ENCODE measurements around the gene SHB.
"Not testable (repeated sequence)": the region's sequence is repeated elsewhere in the genome, so short reads cannot be mapped to it uniquely, and the experiment has no call there.

SHB gene

DNA sequence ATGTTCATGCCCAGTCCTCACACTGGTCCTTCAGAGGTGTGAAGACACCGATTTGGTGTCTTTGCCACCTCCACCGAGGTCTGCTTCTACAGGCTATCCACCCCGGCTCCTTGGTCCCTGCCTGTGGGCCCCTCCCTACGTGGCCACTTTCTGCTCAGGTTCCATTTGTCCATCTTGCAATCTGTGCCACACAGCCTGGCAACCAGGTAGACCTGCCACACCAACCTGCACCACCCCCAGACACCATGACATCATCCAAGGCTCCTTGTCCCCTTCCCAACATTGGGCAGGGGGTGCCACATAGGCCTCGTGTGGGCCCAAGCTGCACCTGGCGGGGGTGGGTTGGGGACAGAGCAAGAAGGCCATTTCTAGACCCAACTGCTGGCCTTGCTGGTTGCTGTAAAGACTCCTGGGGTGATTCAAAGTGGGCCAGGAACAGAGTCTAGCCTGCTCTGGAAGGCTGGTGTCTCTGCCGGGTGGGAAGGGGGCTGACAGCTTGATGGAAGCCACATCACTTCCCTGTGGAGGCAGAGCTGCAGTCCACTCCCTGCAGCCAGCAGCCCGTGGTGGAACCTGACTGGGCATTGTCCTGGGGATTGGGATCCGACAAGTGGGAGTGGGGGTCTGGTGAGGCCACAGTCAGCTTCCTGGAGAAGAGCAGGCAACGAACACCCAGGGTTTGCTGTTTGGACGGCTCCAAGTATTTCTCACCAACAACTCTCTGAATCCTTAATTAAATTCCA, 99.3 kb downstream of the SHB start:
- DNase-seq (ENCODE audit: low read depth) = no peak

- DNase-seq (ENCODE audit: low read depth) = peak; percentile 63
Measured at GRCh38 chr9:37969130-37969529, 99.9 kb downstream of the SHB start.

- DNase-seq (ENCODE audit: low read depth) = peak; percentile 85
Measured at GRCh38 chr9:37968228-37968701, 100.8 kb downstream of the SHB start.

- no peak for DNase-seq (ENCODE audit: low read depth)
Measured at GRCh38 chr9:37967761-37968080, 101.3 kb downstream of the SHB start.

- no peak for DNase-seq (ENCODE audit: low read depth)
Measured at GRCh38 chr9:37967014-37967760, 101.8 kb downstream of the SHB start.

- DNase-seq (ENCODE audit: low read depth) = peak; percentile 28
Measured at GRCh38 chr9:37966412-37967013, 102.5 kb downstream of the SHB start.

DNA sequence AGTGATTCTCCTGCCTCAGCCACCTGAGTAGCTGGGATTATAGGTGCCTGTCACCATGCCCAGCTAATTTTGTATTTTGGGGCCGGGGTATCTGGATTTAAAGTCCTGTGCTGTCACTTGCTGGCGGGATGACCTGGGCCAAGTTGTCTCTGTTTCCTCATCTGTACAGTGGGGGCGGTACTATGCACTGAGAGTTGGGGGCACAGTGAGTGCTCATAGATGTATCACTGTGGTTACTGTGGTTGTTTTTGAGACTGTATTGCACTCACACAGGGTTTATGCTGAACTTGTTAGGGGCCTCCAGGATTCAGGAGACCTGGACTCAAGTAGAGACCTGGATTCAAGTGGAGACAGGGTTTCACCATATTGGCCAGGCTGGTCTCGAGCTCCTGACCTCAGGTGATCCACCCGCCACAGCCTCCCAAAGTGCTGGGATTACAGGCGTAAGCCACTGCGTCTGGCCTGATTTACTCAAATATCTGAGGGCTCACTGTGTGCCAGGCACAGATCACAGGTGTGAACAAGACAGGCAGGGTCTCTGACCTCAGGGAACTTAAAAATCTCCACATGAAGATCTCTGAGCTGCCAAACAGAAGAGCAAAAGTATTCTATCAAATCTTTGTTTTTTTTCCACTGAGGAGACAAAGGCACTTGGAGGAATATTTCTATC, 103.2 kb downstream of the SHB start:
- DNase-seq (ENCODE audit: low read depth) = not testable (repeated sequence)

DNA sequence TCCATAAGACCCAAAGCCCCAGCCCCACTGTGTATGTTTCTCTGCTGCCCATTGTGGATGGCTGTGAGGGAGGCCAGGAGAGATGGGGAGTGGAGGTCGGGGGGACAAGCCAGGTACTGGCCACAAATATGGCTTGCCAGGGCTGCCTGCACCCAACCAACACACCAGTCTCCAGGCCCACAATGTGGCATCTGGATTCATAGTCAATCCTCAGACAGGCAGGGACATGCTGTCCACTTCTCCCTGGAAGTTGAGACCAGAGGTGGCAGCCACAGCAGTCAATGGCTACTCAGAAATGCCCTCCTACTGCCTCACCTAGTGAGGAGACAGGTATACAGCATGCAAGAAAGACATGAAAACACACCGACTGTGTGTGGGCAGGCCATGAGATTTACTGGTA, 103.9 kb downstream of the SHB start:
- DNase-seq (ENCODE audit: low read depth) = no peak

DNA sequence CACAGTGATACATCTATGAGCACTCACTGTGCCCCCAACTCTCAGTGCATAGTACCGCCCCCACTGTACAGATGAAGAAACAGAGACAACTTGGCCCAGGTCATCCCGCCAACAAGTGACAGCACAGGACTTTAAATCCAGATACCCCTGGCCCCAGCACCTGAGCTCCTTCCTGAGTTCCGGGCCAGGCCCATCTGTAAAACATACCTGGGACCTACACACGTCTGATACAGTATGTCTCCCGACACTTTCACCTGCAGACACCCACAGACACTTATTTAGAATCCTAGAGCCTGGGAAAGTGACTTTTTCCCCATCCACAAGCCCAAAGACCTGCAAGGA, 104.3 kb downstream of the SHB start:
- no peak for DNase-seq (ENCODE audit: low read depth)

DNA sequence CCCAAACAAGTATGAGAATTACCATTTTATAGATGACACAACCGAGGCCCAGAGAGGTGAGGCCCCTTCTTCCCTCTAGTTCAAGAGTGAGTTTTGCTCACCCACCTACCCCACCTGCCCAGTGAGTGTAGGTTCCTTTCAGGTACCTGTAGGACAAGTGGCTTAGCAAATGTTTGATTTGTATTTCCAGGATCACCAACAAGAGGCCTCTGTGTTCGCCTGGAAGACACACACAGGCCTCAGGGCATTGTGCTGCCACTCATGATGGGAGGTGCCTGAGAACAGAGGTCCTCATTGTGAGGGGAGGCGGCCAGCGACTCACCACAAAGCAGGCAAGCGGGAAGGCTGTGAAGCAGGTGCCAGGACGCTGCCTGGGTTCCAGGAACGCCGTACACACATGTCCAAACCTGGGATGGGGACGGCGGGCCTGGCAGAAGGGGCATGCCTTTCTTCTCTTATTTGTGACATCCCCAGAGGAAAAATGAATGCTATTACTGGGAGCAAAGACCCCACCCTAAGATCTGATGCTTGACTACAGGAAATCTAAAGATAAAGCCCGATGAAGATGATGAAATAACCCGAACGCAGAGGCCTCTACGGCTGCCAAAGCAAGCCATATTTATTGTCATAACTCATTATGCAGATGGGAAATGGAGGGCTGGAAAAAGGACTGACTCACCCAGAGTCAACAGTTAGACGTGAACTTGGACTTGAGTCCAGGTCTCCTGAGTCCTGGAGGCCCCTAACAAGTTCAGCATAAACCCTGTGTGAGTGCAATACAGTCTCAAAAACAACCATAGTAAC, 104.9 kb downstream of the SHB start:
- peak; percentile 92 for DNase-seq (ENCODE audit: low read depth)

- no peak for DNase-seq (ENCODE audit: low read depth)
Measured at GRCh38 chr9:37961351-37961750, 107.7 kb downstream of the SHB start.

GRCh38 chr9:37960631-37961030, 108.4 kb downstream of the SHB start:
- DNase-seq (ENCODE audit: low read depth) = no peak

- DNase-seq (ENCODE audit: low read depth) = no peak
Measured at GRCh38 chr9:37959976-37960375, 109.1 kb downstream of the SHB start.

- DNase-seq (ENCODE audit: low read depth) = no peak
Measured at GRCh38 chr9:37958154-37958553, 110.9 kb downstream of the SHB start.

GRCh38 chr9:37957664-37957953, 111.4 kb downstream of the SHB start:
- DNase-seq (ENCODE audit: low read depth) = no peak

GRCh38 chr9:37956904-37957663, 111.9 kb downstream of the SHB start:
- no peak for DNase-seq (ENCODE audit: low read depth)

GRCh38 chr9:37956423-37956820, 112.6 kb downstream of the SHB start:
- DNase-seq (ENCODE audit: low read depth) = no peak

DNA sequence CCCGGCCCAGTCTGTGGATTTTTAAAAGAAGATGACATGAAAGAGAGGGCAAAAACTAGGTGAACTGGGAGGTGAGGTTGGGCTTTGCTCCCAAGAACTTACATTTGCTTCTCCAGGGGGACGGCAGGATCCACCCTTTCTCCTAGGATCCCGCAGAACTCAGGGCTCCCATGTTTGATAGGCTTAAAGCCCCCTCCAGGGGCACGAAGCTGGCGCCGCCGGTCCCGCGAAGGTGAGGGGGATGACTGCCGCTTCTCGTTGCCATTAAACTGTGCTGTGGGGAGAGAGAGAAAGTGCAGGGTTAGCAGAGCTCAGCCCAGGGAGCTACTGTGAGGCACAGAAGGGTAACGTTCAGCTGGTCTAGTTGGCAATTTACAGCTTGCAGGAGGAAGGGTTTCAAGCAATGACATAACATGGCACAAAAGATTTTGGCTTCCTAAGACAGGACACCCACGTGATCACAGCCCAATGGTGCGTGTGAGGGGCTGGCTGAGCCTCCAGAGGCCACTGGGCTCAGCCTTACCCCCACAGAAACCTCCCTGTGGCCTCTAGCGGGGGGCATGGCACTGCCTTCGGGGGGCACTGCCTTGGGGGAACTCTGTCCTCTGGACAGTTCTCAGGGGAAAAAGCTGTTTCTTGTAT, 113.1 kb downstream of the SHB start:
- no peak for DNase-seq (ENCODE audit: low read depth)

GRCh38 chr9:37954581-37954981, 114.4 kb downstream of the SHB start:
- DNase-seq (ENCODE audit: low read depth) = no peak

DNA sequence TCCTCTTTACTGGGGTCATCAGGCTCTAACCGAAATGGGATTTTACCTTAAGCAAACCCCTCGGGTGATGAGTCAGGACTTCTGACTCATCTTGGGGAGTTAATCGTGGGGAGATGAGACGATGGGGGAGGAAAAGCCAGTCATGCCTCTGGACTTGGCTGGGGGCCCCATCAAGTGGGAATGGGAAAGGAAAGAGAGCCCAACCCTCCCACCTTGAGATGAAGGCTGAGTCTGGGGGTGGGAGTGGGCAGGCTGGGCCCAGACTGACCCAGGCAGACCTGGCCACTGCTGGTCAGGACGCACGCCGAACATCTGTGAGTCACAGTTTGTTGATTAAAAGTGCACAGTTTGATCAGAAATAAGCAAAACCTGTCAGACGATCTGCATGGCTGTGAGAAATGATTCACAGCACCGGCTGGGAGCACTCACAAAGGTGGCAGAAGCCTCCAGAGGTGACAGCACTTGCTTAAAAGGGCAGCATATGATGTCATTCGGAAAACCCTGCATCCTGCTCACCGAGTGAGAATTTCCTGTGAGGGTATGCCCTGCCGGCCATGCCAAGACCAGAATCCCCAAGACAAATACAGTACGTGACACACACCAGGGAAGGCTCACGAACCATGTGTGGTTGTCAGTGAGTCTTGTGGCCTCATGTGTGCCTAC, 115.1 kb downstream of the SHB start:
- peak; percentile 97 for DNase-seq (ENCODE audit: low read depth)
